HAP-1 (cell line): ENCODE data around the gene PHACTR3.

Experiments
- DNase-seq, 2 experiments: peaks; one replicate each; pipeline ENCODE4 v3.0.0-alpha.2; 2016 to 2020; ENCODE audit warnings: low spot score in 2 of 2
- H3K27me3 ChIP-seq: fragments of 250-450 bp; sonication (Bioruptor Pico); 2 replicates; pipeline ENCODE4 v1.5.1; 2020; ENCODE audit warnings: low read depth, mild to moderate bottlenecking, moderate library complexity
- H3K36me3 ChIP-seq: fragments of 250-450 bp; sonication (Bioruptor Pico); replicated peaks from 2 replicates; pipeline ENCODE4 v1.5.1; 2020; ENCODE audit warnings: mild to moderate bottlenecking
- H3K4me1 ChIP-seq: fragments of 250-450 bp; sonication (Bioruptor Pico); 2 replicates; pipeline ENCODE4 v1.5.1; 2020; ENCODE audit warnings: mild to moderate bottlenecking
- H3K4me3 ChIP-seq: fragments of 250-450 bp; sonication (Bioruptor Pico); 2 replicates; pipeline ENCODE4 v1.5.1; 2020; ENCODE audit warnings: mild to moderate bottlenecking, moderate library complexity
- H3K9me3 ChIP-seq: fragments of 250-450 bp; sonication (Bioruptor Pico); 2 replicates; pipeline ENCODE4 v1.5.1; 2020; ENCODE audit warnings: mild to moderate bottlenecking, moderate library complexity
- in situ Hi-C: fragments of 300-500 bp; cut with MboI; formaldehyde crosslinking; loops from 3 replicates; pipeline ENCODE4 v1.14.3; 2020; ENCODE audit warnings: low sequenced_read_pairs, inconsistent platforms, mixed read lengths

The PHACTR3 gene

DNA sequence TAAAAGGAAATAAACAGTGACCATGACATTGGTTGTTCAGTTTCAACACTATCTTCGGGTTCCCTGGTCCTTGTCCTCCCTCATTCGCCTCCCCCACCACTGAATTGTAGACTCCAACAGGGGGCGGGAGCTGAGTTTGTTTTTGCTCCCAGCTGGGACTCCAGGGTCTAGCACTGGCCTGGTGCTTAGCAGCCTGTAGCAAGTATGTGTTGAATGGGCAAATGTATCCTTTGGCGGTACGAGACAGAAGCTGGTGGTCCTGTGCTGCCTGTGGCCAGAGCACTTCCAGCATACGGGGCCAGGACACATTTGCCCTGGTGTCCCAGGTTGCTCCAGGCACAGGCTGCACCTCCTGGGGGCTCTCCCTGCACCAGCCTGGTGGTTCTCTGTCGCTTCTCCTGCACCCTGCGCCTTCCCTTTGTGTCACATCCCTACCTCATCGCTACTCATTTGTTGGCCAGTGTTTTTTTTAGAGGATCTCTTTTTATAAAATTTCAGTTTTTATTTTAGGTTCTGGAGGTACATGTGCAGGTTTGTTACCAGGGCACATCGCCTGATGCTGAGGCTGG is 40.1 kb downstream of the PHACTR3 start:
- Histone ChIP-seq H3K36me3 (no peaks in the 10 kb centered on the region), H3K4me3 (no peak overlapping the region), H3K4me1 (no peaks in the 10 kb centered on the region), H3K27me3 (no peaks in the 10 kb centered on the region), H3K9me3 (no peaks in the 10 kb centered on the region)
- no peak for DNase-seq
- in situ Hi-C loops, result no loop called here

DNA sequence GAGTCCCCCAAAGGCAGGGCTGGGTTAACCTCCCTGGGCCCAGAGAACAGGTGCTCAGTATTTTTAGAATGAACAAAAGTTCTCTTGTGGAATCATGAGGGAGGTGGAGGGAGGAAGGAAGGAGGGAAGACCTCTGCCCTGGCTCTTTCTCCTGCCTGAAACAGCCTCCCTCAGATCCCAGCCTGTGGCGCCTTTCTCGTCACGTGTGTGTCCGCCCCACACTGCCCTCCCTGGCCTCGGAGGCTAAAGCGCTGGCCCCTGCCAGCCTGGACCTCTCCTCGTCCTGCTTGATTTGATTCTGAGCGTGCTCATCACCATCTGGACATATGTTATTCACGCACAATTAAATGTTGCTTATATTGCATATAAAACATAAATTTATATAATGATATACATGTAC is 40.9 kb downstream of the PHACTR3 start:
- Histone ChIP-seq H3K27me3 (no peaks in the 10 kb centered on the region), H3K9me3 (no peaks in the 10 kb centered on the region), H3K4me3 (no peak overlapping the region), H3K36me3 (no peaks in the 10 kb centered on the region), H3K4me1 (no peaks in the 10 kb centered on the region)
- in situ Hi-C loops, result no loop called here
- DNase-seq, result no peak

DNA sequence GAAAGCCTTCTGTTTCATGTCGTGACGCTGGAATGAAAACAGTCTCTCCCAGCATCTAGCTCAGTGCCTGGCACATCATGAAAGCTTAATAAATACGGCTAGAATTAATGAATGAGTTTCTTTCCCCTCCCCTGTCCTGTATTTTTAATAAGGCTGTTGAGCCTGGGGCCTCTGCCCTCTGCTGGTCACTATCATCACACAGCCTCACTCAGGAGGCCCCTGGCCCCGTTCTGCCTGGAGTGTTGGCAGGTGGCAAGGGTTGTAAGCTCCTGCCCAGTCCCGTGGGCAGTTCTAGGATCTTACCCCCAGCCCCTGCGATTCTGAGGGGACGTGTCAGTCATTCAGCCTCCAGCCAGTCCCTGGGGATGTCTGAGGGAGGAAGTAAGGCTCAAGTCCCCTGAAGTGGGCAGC is 41.4 kb downstream of the PHACTR3 start:
- in situ Hi-C loops, result no loop called here
- DNase-seq, result no peak
- no peaks in the 10 kb centered on the region for H3K9me3 ChIP-seq
- no peak overlapping the region for H3K4me3 ChIP-seq
- H3K27me3 ChIP-seq, result no peaks in the 10 kb centered on the region
- no peaks in the 10 kb centered on the region for H3K4me1 ChIP-seq
- no peaks in the 10 kb centered on the region for H3K36me3 ChIP-seq

DNA sequence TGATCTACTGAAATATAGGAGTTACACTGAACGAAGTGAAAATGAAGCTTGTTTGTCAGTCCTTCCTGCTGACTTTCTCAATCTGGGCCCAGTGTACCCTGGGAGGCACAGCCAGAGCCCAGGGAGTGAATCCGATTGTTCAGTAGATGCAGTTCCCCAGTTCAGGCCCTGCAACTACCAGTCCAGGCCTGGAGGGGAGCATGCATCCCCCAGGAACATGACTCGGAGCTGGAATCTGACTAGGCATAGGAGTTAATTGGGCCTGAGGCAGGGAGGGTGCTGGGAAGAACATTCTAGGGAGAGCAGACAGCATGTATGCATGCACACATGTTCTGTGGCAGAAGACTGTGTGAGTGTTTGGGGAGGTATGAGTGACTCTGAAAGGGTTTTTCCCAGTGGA is 42.1 kb downstream of the PHACTR3 start:
- DNase-seq, result no peak
- Histone ChIP-seq H3K4me1 (no peaks in the 10 kb centered on the region), H3K4me3 (no peak overlapping the region), H3K9me3 (no peaks in the 10 kb centered on the region), H3K36me3 (no peaks in the 10 kb centered on the region), H3K27me3 (no peaks in the 10 kb centered on the region)
- in situ Hi-C loops, result no loop called here

DNA sequence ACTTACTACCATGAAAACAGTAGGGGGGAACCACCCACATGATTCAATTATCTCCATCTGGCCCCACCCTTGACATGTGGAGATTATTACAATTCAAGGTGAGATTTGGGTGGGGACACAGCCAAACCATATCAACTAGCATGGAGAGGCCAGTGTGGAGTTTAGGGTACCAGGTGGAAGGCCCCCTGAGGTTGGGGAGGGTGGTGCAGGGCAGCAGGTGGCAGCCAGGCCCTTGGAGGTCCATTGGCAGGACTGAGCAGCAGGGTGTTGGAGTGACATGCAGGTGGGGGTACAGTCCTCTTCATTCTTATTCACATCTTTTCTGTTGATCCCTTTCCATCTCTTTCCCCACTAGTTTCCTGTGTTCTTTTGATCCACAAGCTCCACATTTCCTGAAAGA is 42.9 kb downstream of the PHACTR3 start:
- in situ Hi-C loops, result no loop called here

DNA sequence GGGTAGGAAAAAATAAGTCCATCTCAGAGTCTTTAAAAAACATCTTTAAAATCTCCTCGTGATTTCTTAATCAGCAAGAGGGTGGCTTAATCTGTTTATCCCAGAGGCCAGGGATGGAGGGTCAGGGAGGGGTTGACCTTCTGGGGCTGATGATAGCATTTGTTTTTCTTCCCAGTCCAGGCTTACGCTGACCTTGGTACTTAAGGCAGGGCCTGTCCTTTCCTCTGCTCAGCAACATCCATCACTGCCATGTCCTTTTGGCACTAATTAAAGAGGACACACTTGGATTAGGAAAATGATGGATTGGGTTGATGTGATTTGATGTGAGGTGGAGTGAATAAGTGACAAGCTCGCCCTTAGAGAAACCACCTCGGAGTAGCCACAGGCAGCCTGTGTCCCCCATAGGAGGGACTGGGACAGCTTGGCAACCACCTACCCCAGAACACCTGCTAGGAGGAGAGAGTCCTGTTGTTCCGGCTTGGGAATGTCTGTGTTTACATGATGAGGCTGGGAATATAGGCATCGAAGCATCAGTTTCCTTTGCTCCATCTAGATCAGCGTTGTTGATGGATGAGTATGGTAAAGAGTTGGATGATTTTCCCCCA is 44.2 kb downstream of the PHACTR3 start:
- Histone ChIP-seq H3K27me3 (no peaks in the 10 kb centered on the region), H3K9me3 (no peaks in the 10 kb centered on the region), H3K36me3 (no peaks in the 10 kb centered on the region), H3K4me3 (no peak overlapping the region), H3K4me1 (no peaks in the 10 kb centered on the region)
- in situ Hi-C loops, result no loop called here
- no peak for DNase-seq

More for the DNA sequence above, 42.9 kb downstream of the PHACTR3 start:
- DNase-seq, result no peak
- Histone ChIP-seq H3K36me3 (no peaks in the 10 kb centered on the region), H3K4me1 (no peaks in the 10 kb centered on the region), H3K4me3 (no peak overlapping the region), H3K9me3 (no peaks in the 10 kb centered on the region), H3K27me3 (no peaks in the 10 kb centered on the region)

DNA sequence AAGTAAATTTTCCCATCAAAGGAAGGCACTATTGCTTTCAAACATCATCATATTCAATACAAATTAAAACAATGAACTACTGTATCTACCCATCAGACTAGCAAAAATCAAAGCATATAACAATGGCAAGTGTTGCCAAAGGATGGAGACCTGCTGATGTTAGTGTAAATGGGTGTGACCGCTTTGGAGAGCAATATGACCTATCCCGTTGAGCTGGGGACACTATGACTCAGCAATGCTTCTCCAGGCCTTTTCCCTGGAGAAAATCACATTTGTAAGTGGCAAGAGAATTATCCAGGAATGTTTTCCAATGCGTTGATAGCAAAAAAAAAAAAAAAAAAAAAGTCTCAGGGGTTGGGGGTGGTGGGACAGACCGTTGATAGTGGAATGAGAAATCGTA is 46.1 kb downstream of the PHACTR3 start:
- H3K36me3 ChIP-seq, result no peaks in the 10 kb centered on the region
- H3K4me3 ChIP-seq, result no peak overlapping the region
- H3K27me3 ChIP-seq, result no peaks in the 10 kb centered on the region
- DNase-seq, result no peak
- no peaks in the 10 kb centered on the region for H3K4me1 ChIP-seq
- H3K9me3 ChIP-seq, result no peaks in the 10 kb centered on the region
- in situ Hi-C loops, result no loop called here

DNA sequence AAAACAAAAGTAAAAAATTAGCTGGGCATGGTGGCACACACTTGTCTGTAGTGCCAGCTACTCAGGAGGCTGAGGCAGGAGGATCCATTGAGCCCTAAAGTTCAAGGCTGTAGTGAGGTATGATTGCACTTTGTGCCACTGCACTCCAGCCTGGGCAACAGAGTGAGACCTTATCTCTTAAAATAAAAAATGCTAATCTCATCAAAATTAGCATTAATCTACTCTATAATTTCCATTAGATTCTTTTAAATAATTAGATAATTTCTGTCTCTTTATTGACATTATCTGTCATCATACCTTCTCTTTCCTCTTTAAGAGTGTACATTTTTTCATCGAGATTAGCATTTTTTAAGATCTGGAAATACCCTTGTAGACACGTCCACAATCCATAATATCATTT is 48.0 kb downstream of the PHACTR3 start:
- Histone ChIP-seq H3K4me1 (no peaks in the 10 kb centered on the region), H3K9me3 (no peaks in the 10 kb centered on the region), H3K4me3 (no peak overlapping the region), H3K36me3 (no peaks in the 10 kb centered on the region), H3K27me3 (no peaks in the 10 kb centered on the region)
- in situ Hi-C loops, result no loop called here
- no peak for DNase-seq

DNA sequence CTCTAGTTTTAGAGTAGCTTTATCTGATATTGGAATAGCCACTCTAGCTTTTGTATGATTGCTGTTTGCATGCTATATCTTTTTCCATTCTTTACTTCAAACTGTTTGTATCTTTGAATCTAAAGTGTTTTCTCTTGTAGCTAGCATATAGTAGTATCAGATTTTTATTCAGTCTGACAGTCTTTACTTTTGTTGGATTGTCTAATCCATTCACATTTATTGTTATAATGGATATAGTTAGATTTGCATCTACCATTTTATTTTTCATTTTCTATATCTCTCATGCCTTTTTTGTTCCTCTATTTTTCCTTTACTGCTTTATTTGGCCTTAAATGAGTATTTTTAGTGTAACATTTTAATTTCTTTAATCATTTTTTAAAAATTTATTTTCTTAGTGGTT is 52.1 kb downstream of the PHACTR3 start:
- in situ Hi-C loops, result no loop called here
- no peaks in the 10 kb centered on the region for H3K36me3 ChIP-seq
- no peak for DNase-seq
- H3K27me3 ChIP-seq, result no peaks in the 10 kb centered on the region
- peaks cover 2% of the 10 kb centered on the region; the same call in 1 of the 2 replicates for H3K9me3 ChIP-seq
- no peak overlapping the region for H3K4me3 ChIP-seq
- no peaks in the 10 kb centered on the region for H3K4me1 ChIP-seq

DNA sequence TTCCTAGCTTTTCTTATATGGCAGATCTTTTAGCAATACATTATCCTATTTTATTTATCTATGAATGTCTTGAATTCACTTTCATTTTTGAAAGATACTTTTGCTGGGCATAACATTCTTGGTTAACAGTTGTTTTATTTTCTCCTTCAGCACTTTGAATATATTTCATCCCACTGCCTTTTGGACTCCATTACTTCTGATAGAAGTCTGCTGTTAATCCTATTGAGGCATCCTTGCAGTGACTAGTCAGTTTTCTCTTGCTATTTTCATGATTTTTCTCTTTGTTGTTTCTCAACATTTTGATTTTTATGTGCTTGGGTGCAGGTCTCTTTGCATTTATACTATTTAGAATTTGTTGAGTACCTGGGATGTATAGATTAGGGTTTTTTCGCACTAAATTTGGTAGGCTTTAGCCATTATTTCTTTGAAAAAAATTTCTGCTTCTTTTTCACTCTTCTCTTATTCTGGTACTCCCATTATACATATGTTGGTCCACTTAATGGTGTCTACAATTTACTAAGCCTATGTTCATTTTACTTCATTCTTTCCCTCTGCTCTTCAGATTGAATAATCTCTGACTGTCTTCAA is 53.2 kb downstream of the PHACTR3 start:
- peaks cover 2% of the 10 kb centered on the region; the same call in 1 of the 2 replicates for H3K9me3 ChIP-seq
- DNase-seq, result no peak
- H3K27me3 ChIP-seq, result no peaks in the 10 kb centered on the region
- no peaks in the 10 kb centered on the region for H3K36me3 ChIP-seq
- in situ Hi-C loops, result no loop called here
- H3K4me1 ChIP-seq, result no peaks in the 10 kb centered on the region
- no peak overlapping the region for H3K4me3 ChIP-seq

DNA sequence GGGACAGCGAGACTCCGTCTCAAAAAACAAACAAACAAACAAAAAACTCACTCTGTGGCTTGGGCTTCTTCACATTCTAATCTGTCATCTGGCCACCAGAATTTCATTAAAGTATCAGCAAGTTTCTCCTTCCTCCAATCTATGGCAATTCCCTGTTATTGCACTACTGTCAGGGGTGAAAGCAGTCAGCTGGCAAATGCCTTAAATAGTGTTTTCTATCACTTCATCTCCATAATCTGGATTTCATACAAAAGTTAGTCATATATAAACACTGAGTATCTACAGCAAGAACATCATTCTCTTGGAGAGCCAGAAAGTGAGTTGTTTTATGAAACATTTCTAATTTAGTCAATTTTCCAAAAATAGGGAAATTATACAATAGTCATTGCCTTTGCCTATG is 56.1 kb downstream of the PHACTR3 start:
- no peaks in the 10 kb centered on the region for H3K36me3 ChIP-seq
- H3K27me3 ChIP-seq, result no peaks in the 10 kb centered on the region
- DNase-seq, result no peak
- no peaks in the 10 kb centered on the region for H3K4me1 ChIP-seq
- no peak overlapping the region for H3K4me3 ChIP-seq
- in situ Hi-C loops, result no loop called here
- H3K9me3 ChIP-seq, result peaks cover 2% of the 10 kb centered on the region; the same call in 1 of the 2 replicates

DNA sequence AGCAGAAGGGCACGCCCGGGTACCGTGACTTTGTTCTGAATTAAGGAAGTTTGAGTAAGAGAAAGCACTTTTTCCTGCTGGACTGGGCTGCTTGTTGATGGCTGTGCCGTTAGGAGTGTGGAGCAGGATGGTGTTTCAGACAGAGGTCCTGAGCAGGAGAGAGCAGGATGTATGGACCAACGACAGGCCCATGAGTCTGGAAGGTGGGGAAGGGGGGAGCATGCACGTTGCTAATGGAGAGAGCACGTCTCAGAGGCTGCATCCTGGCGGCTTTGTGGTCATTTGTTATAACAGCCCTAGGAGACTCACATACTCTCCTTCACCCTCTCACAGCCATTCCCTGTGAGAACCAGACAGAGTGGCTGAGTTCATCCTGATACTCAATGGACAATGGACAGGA is 56.8 kb downstream of the PHACTR3 start:
- Histone ChIP-seq H3K4me1 (no peaks in the 10 kb centered on the region), H3K36me3 (no peaks in the 10 kb centered on the region), H3K9me3 (peaks cover 2% of the 10 kb centered on the region; the same call in 1 of the 2 replicates), H3K27me3 (no peaks in the 10 kb centered on the region), H3K4me3 (no peak overlapping the region)
- no peak for DNase-seq
- in situ Hi-C loops, result no loop called here

DNA sequence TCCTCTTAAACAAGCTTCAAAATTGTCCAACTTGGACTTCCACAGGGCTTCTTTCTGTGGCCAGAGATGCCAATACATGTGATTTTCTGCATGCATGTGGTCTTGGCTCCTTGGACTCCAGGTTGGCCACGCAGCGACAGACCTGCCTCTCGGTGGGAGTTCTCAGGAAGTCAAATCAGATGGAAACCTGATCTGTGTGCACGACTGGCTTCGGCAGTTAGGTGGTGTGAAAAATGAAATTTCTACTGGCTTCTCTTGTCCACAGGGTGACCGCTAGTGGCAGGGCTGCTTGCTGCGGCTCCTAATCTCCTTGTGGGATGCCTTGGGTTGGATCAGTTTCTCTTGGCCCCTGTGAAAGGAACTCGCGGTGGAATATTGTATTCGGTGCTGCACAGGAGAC is 57.3 kb downstream of the PHACTR3 start:
- Histone ChIP-seq H3K27me3 (no peaks in the 10 kb centered on the region), H3K4me1 (no peaks in the 10 kb centered on the region), H3K9me3 (peaks cover 2% of the 10 kb centered on the region; the same call in 1 of the 2 replicates), H3K36me3 (no peaks in the 10 kb centered on the region), H3K4me3 (no peak overlapping the region)
- DNase-seq, result no peak
- in situ Hi-C loops, result no loop called here

DNA sequence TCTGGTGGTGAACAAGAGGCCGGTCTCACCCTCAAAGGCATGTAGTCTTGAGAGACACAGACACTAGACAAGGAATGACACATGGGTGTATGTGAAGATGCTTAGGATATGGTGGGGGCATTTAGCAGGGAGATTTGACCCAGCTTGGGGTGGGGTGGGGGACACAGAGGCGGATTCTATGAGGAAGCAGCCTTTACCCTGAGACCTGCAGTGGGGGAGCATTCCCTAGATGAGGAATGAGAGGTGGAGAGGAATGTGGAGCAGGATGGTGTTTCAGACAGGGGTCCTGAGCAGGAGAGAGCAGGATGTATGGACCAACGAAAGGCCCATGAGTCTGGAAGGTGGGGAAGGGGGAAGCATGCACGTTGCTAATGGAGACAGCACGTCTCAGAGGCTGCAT is 57.8 kb downstream of the PHACTR3 start:
- Histone ChIP-seq H3K9me3 (peaks cover 2% of the 10 kb centered on the region; the same call in 1 of the 2 replicates), H3K4me3 (no peak overlapping the region), H3K27me3 (no peaks in the 10 kb centered on the region), H3K36me3 (no peaks in the 10 kb centered on the region), H3K4me1 (no peaks in the 10 kb centered on the region)
- in situ Hi-C loops, result no loop called here
- no peak for DNase-seq
